Neural progenitor cell (in vitro differentiated cells): ENCODE data around the gene LAMA1.

Experiments used
- CTCF ChIP-seq: fragments of 200-600 bp; sonication (generic); IDR thresholded peaks from 2 replicates; pipeline ENCODE4 v1.5.1; 2017; ENCODE audit warnings: antibody characterized with exemption, mild to moderate bottlenecking
- EZH2phosphoT487 ChIP-seq: fragments of 200-600 bp; sonication (generic); IDR thresholded peaks from 2 replicates; pipeline ENCODE4 v1.6.1; 2017; ENCODE audit warnings: antibody characterized with exemption

- TF ChIP-seq EZH2phosphoT487: no peak
- TF ChIP-seq CTCF: no peak
Observed at GRCh38 chr18:7165846-7166393, 48.3 kb upstream of the LAMA1 start.
